AG04449 (cell line): ENCODE data around the gene IRF8.

Experiments
- CTCF ChIA-PET: fragments of 350-600 bp; formaldehyde crosslinking; extraction: SDS; loops from one replicate; lab custom pipeline; 2021; ENCODE audit warnings: antibody characterized with exemption; lab: Yijun Ruan, JAX
- POLR2A ChIA-PET: fragments of 400-600, 350-600 bp; formaldehyde crosslinking; extraction: SDS; loops from one replicate; lab custom pipeline; 2020; ENCODE audit warnings: antibody characterized with exemption, inconsistent platforms; lab: Yijun Ruan, JAX
- DNase-seq: peaks from one replicate; pipeline ENCODE4 v3.0.0-alpha.2; 2010; ENCODE audit warnings: low read depth, low spot score
- H3K4me3 ChIP-seq: 2 replicates; pipeline ENCODE4 v1.5.1; 2011; ENCODE audit warnings: low read depth, mild to moderate bottlenecking, control low read depth, low read length
- TF ChIP-seq, protein P1 (sequence below): IDR thresholded peaks from one replicate; pipeline ENCODE4 v1.5.1; 2011; ENCODE audit warnings: mild to moderate bottlenecking, moderate library complexity, low read length, control low read depth, inconsistent platforms; ENCODE audit not compliant: insufficient read depth; ENCODE audit errors: missing control alignments

The IRF8 gene

DNA sequence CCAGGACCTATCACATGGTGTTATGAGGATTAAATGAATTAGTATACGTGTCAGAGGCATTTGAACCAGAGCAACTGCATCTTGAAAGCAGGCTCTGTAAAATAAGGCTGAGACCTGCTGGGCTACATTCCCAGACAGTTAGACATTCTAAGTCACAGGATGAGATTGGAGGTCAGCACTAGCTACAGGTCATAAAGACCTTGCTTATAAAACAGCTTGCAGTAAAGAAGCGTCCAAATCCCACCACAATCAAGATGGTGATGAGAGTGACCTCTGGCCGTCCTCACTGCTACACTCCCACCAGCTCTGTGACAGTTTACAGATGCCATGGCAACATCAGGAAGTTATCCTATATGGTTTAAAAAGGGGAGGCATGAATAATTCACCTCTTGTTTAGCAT lies 71.8 kb downstream of the IRF8 start:
- TF ChIP-seq, protein P1, sequence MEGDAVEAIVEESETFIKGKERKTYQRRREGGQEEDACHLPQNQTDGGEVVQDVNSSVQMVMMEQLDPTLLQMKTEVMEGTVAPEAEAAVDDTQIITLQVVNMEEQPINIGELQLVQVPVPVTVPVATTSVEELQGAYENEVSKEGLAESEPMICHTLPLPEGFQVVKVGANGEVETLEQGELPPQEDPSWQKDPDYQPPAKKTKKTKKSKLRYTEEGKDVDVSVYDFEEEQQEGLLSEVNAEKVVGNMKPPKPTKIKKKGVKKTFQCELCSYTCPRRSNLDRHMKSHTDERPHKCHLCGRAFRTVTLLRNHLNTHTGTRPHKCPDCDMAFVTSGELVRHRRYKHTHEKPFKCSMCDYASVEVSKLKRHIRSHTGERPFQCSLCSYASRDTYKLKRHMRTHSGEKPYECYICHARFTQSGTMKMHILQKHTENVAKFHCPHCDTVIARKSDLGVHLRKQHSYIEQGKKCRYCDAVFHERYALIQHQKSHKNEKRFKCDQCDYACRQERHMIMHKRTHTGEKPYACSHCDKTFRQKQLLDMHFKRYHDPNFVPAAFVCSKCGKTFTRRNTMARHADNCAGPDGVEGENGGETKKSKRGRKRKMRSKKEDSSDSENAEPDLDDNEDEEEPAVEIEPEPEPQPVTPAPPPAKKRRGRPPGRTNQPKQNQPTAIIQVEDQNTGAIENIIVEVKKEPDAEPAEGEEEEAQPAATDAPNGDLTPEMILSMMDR, result no peak
- H3K4me3 ChIP-seq, result no peak overlapping the region
- POLR2A ChIA-PET, result no interaction called here
- no peak for DNase-seq
- CTCF ChIA-PET, result interaction anchor here (0.9 kb wide), 1 partner anchor 16 kb away, joined by 3 read pairs; no protein-coding TSS in a partner anchor
